ENCODE measurements around the gene KIR3DL3.
"Not testable (repeated sequence)": the region's sequence is repeated elsewhere in the genome, so short reads cannot be mapped to it uniquely, and the experiment has no call there.

The KIR3DL3 gene

GRCh38 chr19:54731191-54731590 lies 6.9 kb downstream of the KIR3DL3 start:
- DNase-seq (ENCODE audit: low read depth), result no peak

GRCh38 chr19:54738306-54738705 lies 14.1 kb downstream of the KIR3DL3 start, which contains the start of gene KIR2DL3:
Gene KIR2DL3, plus strand, starts transcription at chr19:54738513. Its CDS starts 33 bp downstream, at chr19:54738546.
- DNase-seq (ENCODE audit: low read depth), result not testable (repeated sequence)

GRCh38 chr19:54738715-54739114 lies 14.5 kb downstream of the KIR3DL3 start:
- DNase-seq (ENCODE audit: low read depth), result no peak

GRCh38 chr19:54739587-54740497 lies 15.6 kb downstream of the KIR3DL3 start:
- no peak for DNase-seq (ENCODE audit: low read depth)

- not testable (repeated sequence) for DNase-seq (ENCODE audit: low read depth)
Observed at GRCh38 chr19:54741950-54742349, 17.7 kb downstream of the KIR3DL3 start.

- not testable (repeated sequence) for DNase-seq (ENCODE audit: low read depth)
Observed at GRCh38 chr19:54744080-54744479, 19.8 kb downstream of the KIR3DL3 start.

GRCh38 chr19:54747614-54748322 lies 23.5 kb downstream of the KIR3DL3 start:
- not testable (repeated sequence) for DNase-seq (ENCODE audit: low read depth)

GRCh38 chr19:54750276-54750675 lies 26.0 kb downstream of the KIR3DL3 start:
- not testable (repeated sequence) for DNase-seq (ENCODE audit: low read depth)

- not testable (repeated sequence) for DNase-seq (ENCODE audit: low read depth)
Observed at GRCh38 chr19:54756204-54757110, 32.2 kb downstream of the KIR3DL3 start.

- not testable (repeated sequence) for DNase-seq (ENCODE audit: low read depth)
Observed at GRCh38 chr19:54758577-54758976, 34.3 kb downstream of the KIR3DL3 start.

- not testable (repeated sequence) for DNase-seq (ENCODE audit: low read depth)
Observed at GRCh38 chr19:54764219-54764618, 40.0 kb downstream of the KIR3DL3 start.

GRCh38 chr19:54766464-54766863 lies 42.2 kb downstream of the KIR3DL3 start:
- DNase-seq (ENCODE audit: low read depth), result not testable (repeated sequence)

- DNase-seq (ENCODE audit: low read depth), result not testable (repeated sequence)
Observed at GRCh38 chr19:54769646-54770045, 45.4 kb downstream of the KIR3DL3 start, which contains the start of gene KIR2DL1. Gene KIR2DL1, plus strand, starts transcription at chr19:54769793. Its CDS starts 58 bp downstream, at chr19:54769851.

- DNase-seq (ENCODE audit: low read depth), result not testable (repeated sequence)
Observed at GRCh38 chr19:54770511-54770910, 46.3 kb downstream of the KIR3DL3 start.

- not testable (repeated sequence) for DNase-seq (ENCODE audit: low read depth)
Observed at GRCh38 chr19:54771018-54771960, 47.0 kb downstream of the KIR3DL3 start.

- DNase-seq (ENCODE audit: low read depth), result not testable (repeated sequence)
Observed at GRCh38 chr19:54772666-54773065, 48.4 kb downstream of the KIR3DL3 start.

GRCh38 chr19:54775095-54775815 lies 51.0 kb downstream of the KIR3DL3 start:
- not testable (repeated sequence) for DNase-seq (ENCODE audit: low read depth)

GRCh38 chr19:54775830-54776229 lies 51.6 kb downstream of the KIR3DL3 start:
- not testable (repeated sequence) for DNase-seq (ENCODE audit: low read depth)

GRCh38 chr19:54777851-54778250 lies 53.6 kb downstream of the KIR3DL3 start:
- not testable (repeated sequence) for DNase-seq (ENCODE audit: low read depth)

Data from T follicular helper cell (primary cell).